ENCODE data around the gene FUOM. TPM values are rescaled to one million over a fixed set of nuclear protein-coding genes. Genes with fewer than 3 reads are reported as not detected.
A peak's percentile ranks its signal among the peaks of the same experiment; 100 is the strongest.

The FUOM gene
- total and polyA plus RNA-seq, 10 of the 15 experiments (the other 5 are each of a cell fraction or from before 2014, with no cell fraction given), result 1.8 to 41.7 (median 25.6) TPM

DNA sequence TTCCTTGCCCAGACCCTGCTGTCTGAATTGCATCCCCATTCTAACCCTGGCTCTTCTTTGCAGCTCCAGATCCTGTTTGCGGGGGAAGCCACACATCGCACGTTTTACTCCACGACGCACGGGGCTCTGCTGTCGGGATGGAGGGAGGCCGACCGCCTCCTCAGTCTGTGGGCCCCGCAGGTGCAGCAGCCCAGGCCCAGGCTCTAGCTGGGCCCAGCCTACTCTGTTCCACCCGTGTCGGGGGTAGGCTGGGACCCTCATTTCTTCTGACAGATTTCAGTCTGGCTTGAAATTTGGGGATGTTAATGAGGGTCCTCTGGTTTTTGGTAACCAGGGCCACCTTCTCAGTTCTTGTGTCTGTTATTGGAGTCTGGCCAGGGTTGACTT lies 33.4 kb upstream of the FUOM start:
- Histone ChIP-seq H3K4me3 (peak overlapping the region; percentile 78; the same call in 1 of the 2 replicates), H3K4me1 (ENCODE audit: control insufficient read depth, insufficient read depth, low read length) (peaks cover 40% of the 10 kb centered on the region), H4K20me1 (ENCODE audit: control insufficient read depth, insufficient read depth) (no peaks in the 10 kb centered on the region), H3K9ac (ENCODE audit: control insufficient read depth, insufficient read depth, low read length) (peak overlapping the region; percentile 70), H2AFZ (ENCODE audit: control insufficient read depth, low read depth, low read length) (no peak overlapping the region), H3K79me2 (ENCODE audit: control insufficient read depth, insufficient read depth, low read length) (peaks cover 24% of the 10 kb centered on the region), H3K9me3 (replicated peaks; ENCODE audit: control insufficient read depth, insufficient read depth, low read length) (no peaks in the 10 kb centered on the region), H3K27ac (ENCODE audit: control insufficient read depth, insufficient read depth) (peak overlapping the region; percentile 92), H3K4me2 (ENCODE audit: control insufficient read depth, insufficient read depth) (peak overlapping the region; percentile 96), H3K27me3 (replicated peaks in 1 of 2; ENCODE audit: control insufficient read depth in 2 of 2, insufficient read depth in 2 of 2, low read length in 1 of 2) (no peaks in the 10 kb centered on the region), H3K36me3 (ENCODE audit: control insufficient read depth in 2 of 2, insufficient read depth in 2 of 2, low read length in 1 of 2) (peaks cover 0 to under 1% of the 10 kb centered on the region in 2 experiments; a peak in 2 of 4 replicates)
- 79% methylated on average over 12 of the region's 12 CpGs for WGBS (ENCODE audit: insufficient coverage, insufficient replicate concordance, low lambda C conversion rate, missing lambda C conversion rate)
- FAIRE-seq (no peak), DNase-seq (ENCODE audit: low read depth, low spot score) (no peak), ATAC-seq (no peak)
- ChIA-PET POLR2A (interaction anchor here (1.5 to 4.5 kb wide), 5 partner anchors 10 to 116 kb away, joined by 4 to 31 read pairs (median 7); partner anchors contain the start of genes ECHS1 and PAOX), CTCF (interaction anchor here (1.1 to 1.9 kb wide), 3 partner anchors 61 to 116 kb away, joined by 3 to 6 read pairs (median 4); no protein-coding TSS in a partner anchor), SMC1A (ENCODE audit: uncharacterized antibody, unreplicated experiment) (interaction anchor here (0.7 to 4.5 kb wide), 10 partner anchors 10 to 116 kb away, joined by 3 to 21 read pairs (median 4); partner anchors contain the start of genes ECHS1 and FUOM), RAD21 (ENCODE audit: unreplicated experiment) (interaction anchor here (1.9 to 3.0 kb wide), 4 partner anchors 10 to 61 kb away, joined by 7 to 16 read pairs (median 12); partner anchors contain the start of genes ECHS1 and PAOX)
- in situ Hi-C loops (cut with MboI), result no loop called here
- no TSS peak for BruUV-seq (replicated peaks)
- TF ChIP-seq ETV6 (conservative IDR thresholded peaks at IDR 0.05 in 1 of 2, IDR thresholded peaks at IDR 0.05 in 1 of 2; ENCODE audit: borderline replicate concordance in 1 of 2, low read depth in 1 of 2), result no peak
- 0 out of 2 replicates have a peak, but pooled peaks have one; percentile 13 for TF ChIP-seq MTA3 (IDR thresholded peaks at IDR 0.05; ENCODE audit: borderline replicate concordance, low read length)
- no peak for TF ChIP-seq GATAD2B (conservative IDR thresholded peaks at IDR 0.05; ENCODE audit: low read depth)
- TF ChIP-seq, protein P1, sequence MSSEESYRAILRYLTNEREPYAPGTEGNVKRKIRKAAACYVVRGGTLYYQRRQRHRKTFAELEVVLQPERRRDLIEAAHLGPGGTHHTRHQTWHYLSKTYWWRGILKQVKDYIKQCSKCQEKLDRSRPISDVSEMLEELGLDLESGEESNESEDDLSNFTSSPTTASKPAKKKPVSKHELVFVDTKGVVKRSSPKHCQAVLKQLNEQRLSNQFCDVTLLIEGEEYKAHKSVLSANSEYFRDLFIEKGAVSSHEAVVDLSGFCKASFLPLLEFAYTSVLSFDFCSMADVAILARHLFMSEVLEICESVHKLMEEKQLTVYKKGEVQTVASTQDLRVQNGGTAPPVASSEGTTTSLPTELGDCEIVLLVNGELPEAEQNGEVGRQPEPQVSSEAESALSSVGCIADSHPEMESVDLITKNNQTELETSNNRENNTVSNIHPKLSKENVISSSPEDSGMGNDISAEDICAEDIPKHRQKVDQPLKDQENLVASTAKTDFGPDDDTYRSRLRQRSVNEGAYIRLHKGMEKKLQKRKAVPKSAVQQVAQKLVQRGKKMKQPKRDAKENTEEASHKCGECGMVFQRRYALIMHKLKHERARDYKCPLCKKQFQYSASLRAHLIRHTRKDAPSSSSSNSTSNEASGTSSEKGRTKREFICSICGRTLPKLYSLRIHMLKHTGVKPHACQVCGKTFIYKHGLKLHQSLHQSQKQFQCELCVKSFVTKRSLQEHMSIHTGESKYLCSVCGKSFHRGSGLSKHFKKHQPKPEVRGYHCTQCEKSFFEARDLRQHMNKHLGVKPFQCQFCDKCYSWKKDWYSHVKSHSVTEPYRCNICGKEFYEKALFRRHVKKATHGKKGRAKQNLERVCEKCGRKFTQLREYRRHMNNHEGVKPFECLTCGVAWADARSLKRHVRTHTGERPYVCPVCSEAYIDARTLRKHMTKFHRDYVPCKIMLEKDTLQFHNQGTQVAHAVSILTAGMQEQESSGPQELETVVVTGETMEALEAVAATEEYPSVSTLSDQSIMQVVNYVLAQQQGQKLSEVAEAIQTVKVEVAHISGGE (CRISPR knock-in tag; IDR thresholded peaks at IDR 0.05), result no peak
- TF ChIP-seq, protein P2, sequence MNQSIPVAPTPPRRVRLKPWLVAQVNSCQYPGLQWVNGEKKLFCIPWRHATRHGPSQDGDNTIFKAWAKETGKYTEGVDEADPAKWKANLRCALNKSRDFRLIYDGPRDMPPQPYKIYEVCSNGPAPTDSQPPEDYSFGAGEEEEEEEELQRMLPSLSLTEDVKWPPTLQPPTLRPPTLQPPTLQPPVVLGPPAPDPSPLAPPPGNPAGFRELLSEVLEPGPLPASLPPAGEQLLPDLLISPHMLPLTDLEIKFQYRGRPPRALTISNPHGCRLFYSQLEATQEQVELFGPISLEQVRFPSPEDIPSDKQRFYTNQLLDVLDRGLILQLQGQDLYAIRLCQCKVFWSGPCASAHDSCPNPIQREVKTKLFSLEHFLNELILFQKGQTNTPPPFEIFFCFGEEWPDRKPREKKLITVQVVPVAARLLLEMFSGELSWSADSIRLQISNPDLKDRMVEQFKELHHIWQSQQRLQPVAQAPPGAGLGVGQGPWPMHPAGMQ (IDR thresholded peaks at IDR 0.05; ENCODE audit: borderline replicate concordance), result no peak
- intact Hi-C loops (cut with micrococcal nuclease; ENCODE audit: unreplicated experiment), result loop anchor here (5.0 kb wide), 2 partner anchors 64 to 84 kb away; partner anchors contain the start of genes TUBGCP2 and ZNF511
